Prostate gland (tissue), 2 donors: ENCODE measurements around the gene PRKAG2.

Source experiments
- CTCF ChIP-seq, 4 experiments: fragments of 200-600 bp in 2 of 4; fragments of 450-650 bp in 2 of 4; sonication (generic) in 2 of 4; IDR thresholded peaks; 1 replicate in 3 of 4; 2 replicates in 1 of 4; pipeline ENCODE4 v1.5.1; 2016 to 2019; ENCODE audit warnings: antibody characterized with exemption in 4 of 4, mild to moderate bottlenecking in 2 of 4, moderate library complexity in 2 of 4
- POLR2A ChIP-seq: fragments of 450-650 bp; IDR thresholded peaks from one replicate; pipeline ENCODE4 v1.6.1; 2016; ENCODE audit warnings: antibody characterized with exemption, mild to moderate bottlenecking
- POLR2AphosphoS5 ChIP-seq: sonication (generic); formaldehyde crosslinking; IDR thresholded peaks from one replicate; pipeline ENCODE4 v1.6.1; 2017; ENCODE audit warnings: antibody characterized with exemption

GRCh38 chr7:151661587-151661986 lies 215.3 kb downstream of the PRKAG2 start:
- TF ChIP-seq POLR2AphosphoS5 (no peak), POLR2A (no peak), CTCF (IDR thresholded peaks at IDR 0.05) (no peak)
